Nucleus accumbens (tissue), 56 donors: ENCODE data around the gene SFXN3.

ENCODE experiments used
- DNase-seq, 56 donors: peaks; one replicate each; lab custom pipeline; 2025; lab: John Stamatoyannopoulos, UW

Gene SFXN3

DNA sequence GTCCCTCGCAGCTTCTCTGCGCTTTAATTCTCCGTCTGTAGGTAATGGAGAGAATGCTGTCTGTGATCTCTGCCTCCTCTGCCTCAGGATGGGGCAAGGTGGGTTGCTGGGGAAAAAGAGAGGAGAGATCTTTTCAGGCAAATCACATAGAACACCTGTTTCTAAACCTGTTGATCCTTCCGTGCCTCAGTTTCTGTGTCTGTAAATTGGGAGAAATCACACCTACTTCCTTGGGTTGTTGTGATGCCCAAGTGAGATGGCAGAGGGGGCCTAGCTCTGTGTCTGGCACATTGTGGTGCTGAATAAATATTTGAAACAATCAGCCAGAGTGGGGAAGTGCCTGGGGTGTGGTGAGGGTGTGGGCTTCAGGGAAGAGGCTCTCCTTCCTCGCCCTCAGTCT lies 59.6 kb downstream of the SFXN3 start:
- DNase-seq = no peak
